HL-60 (cell line): ENCODE results near the gene TPM1.

ENCODE experiments used
- DNase-seq, 2 experiments: peaks; one replicate each; pipeline ENCODE4 v3.0.0-alpha.2; 2010 to 2020; ENCODE audit warnings: low read depth in 1 of 2, low spot score in 1 of 2
- H3K27ac ChIP-seq: fragments of 250-450 bp; sonication (Bioruptor Pico); replicated peaks from 2 replicates; pipeline ENCODE4 v1.5.1; 2020; ENCODE audit warnings: mild to moderate bottlenecking, moderate library complexity
- H3K27me3 ChIP-seq: fragments of 250-450 bp; sonication (Bioruptor Pico); 2 replicates; pipeline ENCODE4 v1.5.1; 2021; ENCODE audit warnings: mild to moderate bottlenecking, moderate library complexity; ENCODE audit not compliant: insufficient read depth, poor library complexity, severe bottlenecking
- H3K4me3 ChIP-seq: replicated peaks from 2 replicates; pipeline ENCODE4 v1.5.1; 2011; ENCODE audit warnings: mild to moderate bottlenecking, control low read depth, low read length; ENCODE audit not compliant: insufficient read depth
- CTCF ChIP-seq: IDR thresholded peaks from one replicate; pipeline ENCODE4 v1.5.1; 2011; ENCODE audit warnings: low read length, control low read depth, inconsistent platforms; ENCODE audit not compliant: insufficient read depth
- GABPA ChIP-seq: IDR thresholded peaks from 2 replicates; pipeline ENCODE4 v1.6.1; 2012; ENCODE audit warnings: low read depth
- POLR2AphosphoS5 ChIP-seq: IDR thresholded peaks from 2 replicates; pipeline ENCODE4 v1.6.1; 2012; ENCODE audit warnings: low read depth
- REST ChIP-seq: IDR thresholded peaks from 2 replicates; pipeline ENCODE4 v1.6.1; 2012; ENCODE audit warnings: low read depth; ENCODE audit not compliant: insufficient replicate concordance
- SPI1 ChIP-seq: IDR thresholded peaks from 2 replicates; pipeline ENCODE4 v1.6.1; 2012; ENCODE audit warnings: low read depth, mild to moderate bottlenecking, borderline replicate concordance

TPM1 gene

GRCh38 chr15:62999178-62999577 is 43.4 kb upstream of the TPM1 start:
- DNase-seq, result no peak
- Histone ChIP-seq H3K27me3 (peaks cover 9% of the 10 kb centered on the region), H3K4me3 (no peak overlapping the region), H3K27ac (no peak overlapping the region)
- TF ChIP-seq POLR2AphosphoS5 (no peak), CTCF (no peak), SPI1 (no peak), REST (no peak), GABPA (no peak)

- no peak for DNase-seq
- TF ChIP-seq SPI1 (no peak), REST (no peak), POLR2AphosphoS5 (no peak), CTCF (no peak), GABPA (no peak)
These were observed 42.5 kb upstream of the TPM1 start for GRCh38 chr15:62999923-63000561.

GRCh38 chr15:63000706-63001105 is 41.8 kb upstream of the TPM1 start:
- no peak for DNase-seq
- Histone ChIP-seq H3K4me3 (no peak overlapping the region), H3K27me3 (peaks cover 9% of the 10 kb centered on the region), H3K27ac (no peak overlapping the region)
- no peak for TF ChIP-seq POLR2AphosphoS5
- no peak for TF ChIP-seq CTCF
- TF ChIP-seq SPI1, result no peak

More at GRCh38 chr15:62999923-63000561, 42.5 kb upstream of the TPM1 start:
- Histone ChIP-seq H3K27me3 (peaks cover 9% of the 10 kb centered on the region), H3K4me3 (no peak overlapping the region), H3K27ac (no peak overlapping the region)

- Histone ChIP-seq H3K27ac (no peak overlapping the region), H3K4me3 (no peak overlapping the region), H3K27me3 (peaks cover 4% of the 10 kb centered on the region)
- TF ChIP-seq REST, result no peak
- TF ChIP-seq CTCF, result no peak
- TF ChIP-seq GABPA, result no peak
- no peak for TF ChIP-seq POLR2AphosphoS5
- no peak for TF ChIP-seq SPI1
- DNase-seq, result no peak
These were observed 38.3 kb upstream of the TPM1 start for GRCh38 chr15:63004211-63004610.
